Natural killer cell (primary cell): ENCODE measurements around the gene CMTR1. TPM values are rescaled to one million over a fixed set of nuclear protein-coding genes. Genes with fewer than 3 reads are reported as not detected.

Source experiments
- ATAC-seq, 3 donors: fragments of 150-1000 bp in 2 of 3; fragments of 200-7000 bp in 1 of 3; cut with Tn5 transposase; 1 replicate in 1 of 3; 2 replicates in 2 of 3; pipeline ENCODE4 v1.10.0; 2021; ENCODE audit warnings: mild to moderate bottlenecking in 2 of 3, moderate library complexity in 2 of 3
- DNase-seq, 2 donors: peaks; one replicate each; pipeline versions ENCODE4 v3.0.0 to v3.0.0-alpha.2; 2013 to 2021; ENCODE audit warnings: mixed read lengths in 1 of 2
- H3K27ac ChIP-seq: one replicate; pipeline ENCODE4 v1.5.1; 2013; ENCODE audit warnings: mild to moderate bottlenecking, low read length
- H3K27me3 ChIP-seq: one replicate; pipeline ENCODE4 v1.6.1; 2013; ENCODE audit warnings: low read length; ENCODE audit not compliant: control insufficient read depth, insufficient read depth
- H3K36me3 ChIP-seq: one replicate; pipeline ENCODE4 v1.6.1; 2013; ENCODE audit warnings: low read length; ENCODE audit not compliant: control insufficient read depth, insufficient read depth
- H3K4me1 ChIP-seq: one replicate; pipeline ENCODE4 v1.6.1; 2013; ENCODE audit warnings: low read length; ENCODE audit not compliant: control insufficient read depth, insufficient read depth
- H3K4me3 ChIP-seq: one replicate; pipeline ENCODE4 v1.5.1; 2013; ENCODE audit warnings: low read length
- H3K9me3 ChIP-seq: one replicate; pipeline ENCODE4 v1.6.1; 2013; ENCODE audit warnings: low read length; ENCODE audit not compliant: control insufficient read depth, insufficient read depth
- H3K27ac Mint-ChIP-seq, 2 donors: one replicate each; pipeline ENCODE4 v1.8.0; 2022; ENCODE audit warnings: mild to moderate bottlenecking in 2 of 2, mixed read lengths in 2 of 2, moderate library complexity in 1 of 2
- H3K27me3 Mint-ChIP-seq, 2 donors: one replicate each; pipeline ENCODE4 v1.8.0; 2022; ENCODE audit warnings: low read depth in 2 of 2, mixed read lengths in 2 of 2
- H3K36me3 Mint-ChIP-seq: one replicate; pipeline ENCODE4 v1.8.0; 2022; ENCODE audit warnings: mixed read lengths
- H3K4me1 Mint-ChIP-seq, 2 donors: one replicate each; pipeline ENCODE4 v1.8.0; 2022; ENCODE audit warnings: mixed read lengths in 2 of 2
- H3K4me3 Mint-ChIP-seq: one replicate; pipeline ENCODE4 v1.8.0; 2022; ENCODE audit warnings: mild to moderate bottlenecking, moderate library complexity, mixed read lengths
- H3K9me3 Mint-ChIP-seq, 2 donors: one replicate each; pipeline ENCODE4 v1.8.0; 2022; ENCODE audit warnings: mixed read lengths in 2 of 2
- WGBS: methylation state at CpG from one replicate; pipeline ENCODE4 v1.1.7; 2013; ENCODE audit warnings: missing lambda C conversion rate; ENCODE audit not compliant: insufficient coverage; 5-methylcytosine and 5-hydroxymethylcytosine counted together
- intact Hi-C: fragments of 100-400 bp; cut with micrococcal nuclease; formaldehyde crosslinking; loops from one replicate; pipeline ENCODE4 v1.14.2; 2022
- total RNA-seq, 4 donors: library from RNA; stranded (reverse); fragments of 120-200 nt in 1 of 4; gene quantifications; one replicate each; pipeline versions ENCODE4 v1.2.3 to v1.2.4, GENCODE V29; 2013 to 2022
- TF ChIP-seq, protein P1 (sequence below): fragments of 200-600 bp; IDR thresholded peaks from one replicate; pipeline ENCODE4 v1.8.0; 2022; ENCODE audit warnings: antibody characterized with exemption

CMTR1 gene
- total RNA-seq, 3 donors from 2014 or later (not counting 1 experiment from before 2014, with no cell fraction given): 85.0 to 111 (median 94.7) TPM

DNA sequence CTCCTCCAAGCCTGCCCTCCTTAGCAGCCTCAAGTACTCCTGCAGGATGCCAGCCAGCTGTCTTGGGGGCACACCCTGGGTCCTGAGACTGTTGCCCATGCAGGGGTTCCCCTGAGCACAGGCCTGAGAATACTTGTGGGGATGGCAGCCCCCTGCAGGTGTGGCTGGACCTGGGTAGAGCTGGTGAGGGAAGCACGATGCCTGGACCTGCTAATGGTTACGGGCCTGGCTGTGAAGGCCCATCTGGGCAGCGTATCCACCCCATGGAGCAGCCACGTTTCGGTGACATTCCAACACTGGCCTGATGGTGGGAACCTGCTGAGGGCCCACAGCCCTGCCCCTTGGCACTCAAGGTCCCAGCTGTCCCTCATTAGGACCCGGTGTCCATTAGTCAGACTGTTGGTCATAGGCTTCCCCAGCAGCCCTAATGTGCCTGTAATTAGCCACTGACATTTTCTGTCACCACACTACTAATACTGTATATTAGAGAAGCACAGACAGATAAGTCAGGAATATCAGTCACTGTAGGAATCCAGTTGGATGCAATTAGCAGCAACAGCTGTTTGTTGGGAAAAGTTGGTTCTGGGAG, 46.3 kb downstream of the CMTR1 start:
- 99% methylated on average over 6 of the region's 6 CpGs for WGBS
- no peak overlapping the region for H3K27ac Mint-ChIP-seq
- intact Hi-C loops: no loop called here
- TF ChIP-seq, protein P1, sequence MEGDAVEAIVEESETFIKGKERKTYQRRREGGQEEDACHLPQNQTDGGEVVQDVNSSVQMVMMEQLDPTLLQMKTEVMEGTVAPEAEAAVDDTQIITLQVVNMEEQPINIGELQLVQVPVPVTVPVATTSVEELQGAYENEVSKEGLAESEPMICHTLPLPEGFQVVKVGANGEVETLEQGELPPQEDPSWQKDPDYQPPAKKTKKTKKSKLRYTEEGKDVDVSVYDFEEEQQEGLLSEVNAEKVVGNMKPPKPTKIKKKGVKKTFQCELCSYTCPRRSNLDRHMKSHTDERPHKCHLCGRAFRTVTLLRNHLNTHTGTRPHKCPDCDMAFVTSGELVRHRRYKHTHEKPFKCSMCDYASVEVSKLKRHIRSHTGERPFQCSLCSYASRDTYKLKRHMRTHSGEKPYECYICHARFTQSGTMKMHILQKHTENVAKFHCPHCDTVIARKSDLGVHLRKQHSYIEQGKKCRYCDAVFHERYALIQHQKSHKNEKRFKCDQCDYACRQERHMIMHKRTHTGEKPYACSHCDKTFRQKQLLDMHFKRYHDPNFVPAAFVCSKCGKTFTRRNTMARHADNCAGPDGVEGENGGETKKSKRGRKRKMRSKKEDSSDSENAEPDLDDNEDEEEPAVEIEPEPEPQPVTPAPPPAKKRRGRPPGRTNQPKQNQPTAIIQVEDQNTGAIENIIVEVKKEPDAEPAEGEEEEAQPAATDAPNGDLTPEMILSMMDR: no peak
- no peaks in the 10 kb centered on the region for H3K27me3 Mint-ChIP-seq
- Histone ChIP-seq H3K27me3 (no peaks in the 10 kb centered on the region), H3K4me3 (no peak overlapping the region), H3K9me3 (no peaks in the 10 kb centered on the region), H3K4me1 (peaks cover 8% of the 10 kb centered on the region), H3K27ac (no peak overlapping the region), H3K36me3 (peaks cover 86% of the 10 kb centered on the region)
- no peaks in the 10 kb centered on the region for H3K4me1 Mint-ChIP-seq
- no peak for DNase-seq
- H3K4me3 Mint-ChIP-seq: no peak overlapping the region
- H3K9me3 Mint-ChIP-seq: no peaks in the 10 kb centered on the region
- no peak for ATAC-seq
- H3K36me3 Mint-ChIP-seq: peaks cover 6% of the 10 kb centered on the region

DNA sequence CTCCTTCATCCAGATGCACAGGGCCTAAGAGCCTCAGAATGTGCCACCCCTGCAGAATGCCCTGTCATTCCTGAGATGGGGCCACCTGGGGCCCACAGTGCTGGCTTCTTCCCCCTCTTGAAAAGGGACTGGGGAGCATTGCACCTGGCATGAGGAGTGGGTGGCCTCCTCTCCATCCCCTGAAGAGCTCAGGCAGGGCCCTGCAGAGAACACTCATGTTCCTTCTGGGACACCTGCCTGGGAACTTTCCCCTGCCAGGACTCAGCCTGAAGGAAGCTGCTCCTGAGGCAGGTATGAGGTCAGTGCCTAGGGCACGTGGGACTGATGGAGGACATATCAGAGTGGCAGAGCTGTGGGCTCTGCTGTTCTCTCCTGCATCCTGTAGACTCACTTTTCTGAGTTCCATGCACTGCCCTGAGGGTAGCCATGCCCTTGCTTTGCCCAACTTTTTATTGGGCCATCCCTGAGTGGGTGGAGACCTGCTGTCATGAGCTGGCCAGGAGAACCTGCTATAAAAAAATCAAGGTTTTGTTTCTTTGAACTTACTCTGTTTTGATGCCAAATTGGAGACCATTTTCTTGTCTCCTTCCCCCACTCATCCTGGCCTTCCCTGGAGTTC, 47.2 kb downstream of the CMTR1 start:
- 78% methylated on average over 1 of the region's 1 CpG for WGBS
- Mint-ChIP-seq H3K9me3 (no peaks in the 10 kb centered on the region), H3K27ac (no peak overlapping the region), H3K4me3 (no peak overlapping the region), H3K4me1 (no peaks in the 10 kb centered on the region), H3K27me3 (no peaks in the 10 kb centered on the region), H3K36me3 (peaks cover 5% of the 10 kb centered on the region)
- Histone ChIP-seq H3K4me3 (no peak overlapping the region), H3K36me3 (peaks cover 83% of the 10 kb centered on the region), H3K27me3 (no peaks in the 10 kb centered on the region), H3K27ac (no peak overlapping the region), H3K4me1 (peaks cover 13% of the 10 kb centered on the region), H3K9me3 (no peaks in the 10 kb centered on the region)
- intact Hi-C loops: no loop called here
- DNase-seq (no peak), ATAC-seq (no peak)
- TF ChIP-seq, protein P1: no peak

DNA sequence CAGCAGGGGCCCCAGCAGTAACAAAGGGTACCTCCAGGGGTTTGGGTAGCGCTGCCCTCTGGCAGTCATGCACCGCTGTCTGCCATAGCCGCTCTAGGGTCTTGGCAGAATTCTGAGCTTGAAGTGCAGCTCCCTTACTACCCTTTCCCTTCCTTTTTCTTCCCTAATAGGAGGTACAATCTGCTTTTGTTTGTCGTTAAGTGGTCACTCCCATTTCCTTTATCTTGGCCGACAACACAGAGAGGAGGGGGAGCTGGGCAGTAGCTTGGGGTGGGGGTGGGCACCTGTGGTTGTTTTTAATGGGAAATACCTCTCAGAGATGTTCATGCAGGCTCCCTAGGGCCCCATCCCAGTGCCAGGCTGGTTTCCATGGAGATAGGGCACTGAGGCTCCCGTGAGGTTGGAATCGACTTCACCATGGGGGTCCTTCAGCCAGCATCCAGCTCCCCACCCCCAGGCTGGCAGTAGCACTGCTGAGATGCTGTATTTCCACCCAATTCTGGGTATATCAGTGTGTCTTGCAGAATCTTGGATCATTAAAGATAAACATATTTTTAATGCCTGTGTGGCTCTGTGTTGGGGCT, 48.0 kb downstream of the CMTR1 start:
- DNase-seq: no peak

More for the DNA sequence above, 48.0 kb downstream of the CMTR1 start:
- WGBS: 96% methylated on average over 5 of the region's 7 CpGs
- intact Hi-C loops: no loop called here
- Histone ChIP-seq H3K9me3 (no peaks in the 10 kb centered on the region), H3K4me1 (peaks cover 13% of the 10 kb centered on the region), H3K4me3 (no peak overlapping the region), H3K36me3 (peaks cover 77% of the 10 kb centered on the region), H3K27ac (no peak overlapping the region), H3K27me3 (no peaks in the 10 kb centered on the region)
- Mint-ChIP-seq H3K4me3 (no peak overlapping the region), H3K4me1 (no peaks in the 10 kb centered on the region), H3K27ac (no peak overlapping the region), H3K9me3 (no peaks in the 10 kb centered on the region), H3K27me3 (no peaks in the 10 kb centered on the region), H3K36me3 (no peaks in the 10 kb centered on the region)
- ATAC-seq: no peak
- TF ChIP-seq, protein P1: no peak
